SK-N-SH (cell line): ENCODE data around the gene ATM. TPM values are rescaled to one million over a fixed set of nuclear protein-coding genes. Genes with fewer than 3 reads are reported as not detected.

ENCODE experiments used
- CTCF ChIA-PET: fragments of 300-600, 350-600 bp; formaldehyde crosslinking; extraction: SDS; loops from one replicate; lab custom pipeline; 2021; lab: Yijun Ruan, JAX
- POLR2A ChIA-PET: fragments of 350-600 bp; sonication (Branson Sonifier 250); formaldehyde crosslinking; extraction: SDS; loops from one replicate; lab custom pipeline; 2020; ENCODE audit warnings: antibody characterized with exemption, inconsistent platforms; lab: Yijun Ruan, JAX
- DNase-seq: peaks from one replicate; pipeline ENCODE4 v3.0.0; 2012
- H2AFZ ChIP-seq: fragments of 200-600 bp; sonication (generic); 2 replicates; pipeline ENCODE4 v1.8.1; 2016; ENCODE audit warnings: antibody characterized with exemption, mild to moderate bottlenecking, low read depth
- H3F3A ChIP-seq: fragments of 200-600 bp; sonication (generic); replicated peaks from 2 replicates; pipeline ENCODE3; 2016; ENCODE audit warnings: antibody characterized with exemption, mild to moderate bottlenecking; ENCODE audit not compliant: insufficient read depth
- H3K27ac ChIP-seq, 2 experiments: fragments of 200-500 bp in 1 of 2; fragments of 200-600 bp in 1 of 2; sonication (Bioruptor generic) in 1 of 2; sonication (generic), shearing (Covaris generic) in 1 of 2; 2 replicates each; pipeline versions ENCODE4 v1.5.1 to v1.6.1; 2014 to 2016; ENCODE audit warnings: low read depth in 2 of 2, inconsistent platforms in 1 of 2, low read length in 1 of 2, mild to moderate bottlenecking in 1 of 2, mixed read lengths in 1 of 2
- H3K27me3 ChIP-seq: fragments of 200-600 bp; sonication (generic), shearing (Covaris generic); 2 replicates; pipeline ENCODE4 v1.6.1; 2016; ENCODE audit warnings: mixed run types; ENCODE audit not compliant: insufficient read depth
- H3K36me3 ChIP-seq, 2 experiments: fragments of 200-500 bp in 1 of 2; fragments of 200-600 bp in 1 of 2; sonication (Bioruptor generic) in 1 of 2; sonication (generic) in 1 of 2; replicated peaks in 1 of 2; 2 replicates each; pipeline versions ENCODE3 to v1.5.1; 2014 to 2016; ENCODE audit warnings: low read length in 1 of 2, mild to moderate bottlenecking in 1 of 2; ENCODE audit not compliant: insufficient read depth in 2 of 2, control insufficient read depth in 1 of 2
- H3K4me1 ChIP-seq, 2 experiments: fragments of 200-500 bp in 1 of 2; fragments of 200-600 bp in 1 of 2; sonication (Bioruptor generic) in 1 of 2; sonication (generic), shearing (Covaris generic) in 1 of 2; 2 replicates each; pipeline versions ENCODE4 v1.5.1 to v1.6.1; 2014 to 2016; ENCODE audit warnings: low read depth in 1 of 2, low read length in 1 of 2, mixed run types in 1 of 2; ENCODE audit not compliant: insufficient read depth in 2 of 2, control insufficient read depth in 1 of 2
- H3K4me2 ChIP-seq: fragments of 200-600 bp; sonication (generic), shearing (Covaris generic); 2 replicates; pipeline ENCODE4 v1.6.1; 2017; ENCODE audit warnings: mixed run types
- H3K4me3 ChIP-seq, 2 experiments: fragments of 200-500 bp in 1 of 2; fragments of 200-600 bp in 1 of 2; sonication (Bioruptor generic) in 1 of 2; sonication (generic), shearing (Covaris generic) in 1 of 2; 2 replicates each; pipeline versions ENCODE4 v1.5.1 to v1.8.1; 2014 to 2016; ENCODE audit warnings: low read depth in 2 of 2, inconsistent platforms in 1 of 2, low read length in 1 of 2, mild to moderate bottlenecking in 1 of 2, mixed read lengths in 1 of 2, moderate library complexity in 1 of 2
- H3K79me2 ChIP-seq: fragments of 200-600 bp; sonication (generic); 2 replicates; pipeline ENCODE4 v1.8.1; 2017; ENCODE audit warnings: mild to moderate bottlenecking; ENCODE audit not compliant: insufficient read depth
- H3K9ac ChIP-seq: fragments of 200-600 bp; sonication (generic); 2 replicates; pipeline ENCODE4 v1.6.1; 2017; ENCODE audit warnings: mixed run types
- H3K9me2 ChIP-seq: fragments of 200-600 bp; sonication (generic); 2 replicates; pipeline ENCODE4 v1.6.1; 2017; ENCODE audit warnings: mixed run types
- H3K9me3 ChIP-seq: fragments of 200-600 bp; sonication (generic); 2 replicates; pipeline ENCODE4 v1.6.1; 2017; ENCODE audit warnings: mixed run types, mild to moderate bottlenecking, moderate library complexity
- H4K20me1 ChIP-seq: fragments of 200-600 bp; sonication (generic); 2 replicates; pipeline ENCODE4 v1.6.1; 2017; ENCODE audit warnings: mild to moderate bottlenecking, mixed run types; ENCODE audit not compliant: insufficient read depth
- EZH2phosphoT487 ChIP-seq: fragments of 200-600 bp; sonication (generic); IDR thresholded peaks from 2 replicates; pipeline ENCODE4 v1.6.1; 2017; ENCODE audit warnings: low read depth, mixed run types, mild to moderate bottlenecking, antibody characterized with exemption, moderate library complexity, borderline replicate concordance
- FOSL2 ChIP-seq: IDR thresholded peaks from 2 replicates; pipeline ENCODE4 v1.4.0; 2012; ENCODE audit warnings: low read depth, mild to moderate bottlenecking, moderate library complexity, borderline replicate concordance
- FOXM1 ChIP-seq: IDR thresholded peaks from 2 replicates; pipeline ENCODE4 v1.4.0; 2012; ENCODE audit warnings: low read depth, mild to moderate bottlenecking
- GATA2 ChIP-seq: sonication (generic); formaldehyde crosslinking; IDR thresholded peaks from 2 replicates; pipeline ENCODE4 v1.5.0; 2020; ENCODE audit warnings: mild to moderate bottlenecking, missing genetic modification reagents
- MEF2A ChIP-seq: IDR thresholded peaks from 2 replicates; pipeline ENCODE4 v1.4.0; 2012; ENCODE audit warnings: low read depth, borderline replicate concordance
- MXI1 ChIP-seq: IDR thresholded peaks from 2 replicates; pipeline ENCODE4 v1.6.1; 2012; ENCODE audit warnings: mild to moderate bottlenecking, low read depth, low read length, improper control_type of control experiment
- RAD21 ChIP-seq: IDR thresholded peaks from 2 replicates; pipeline ENCODE4 v1.6.1; 2012; ENCODE audit warnings: mild to moderate bottlenecking, low read length
- RXRA ChIP-seq: IDR thresholded peaks from 2 replicates; pipeline ENCODE4 v1.4.0; 2012; ENCODE audit warnings: low read depth, mild to moderate bottlenecking, borderline replicate concordance
- TAF1 ChIP-seq: IDR thresholded peaks from 2 replicates; pipeline ENCODE4 v1.6.1; 2012; ENCODE audit warnings: low read depth, mild to moderate bottlenecking, low read length, moderate library complexity, borderline replicate concordance
- TCF12 ChIP-seq: IDR thresholded peaks from 2 replicates; pipeline ENCODE4 v1.4.0; 2012
- YY1 ChIP-seq: IDR thresholded peaks from 2 replicates; pipeline ENCODE4 v1.4.0; 2012; ENCODE audit warnings: low read depth, mild to moderate bottlenecking
- WGBS: methylation state at CpG from one replicate; pipeline ENCODE4 v1.1.6; 2017; ENCODE audit warnings: low lambda C conversion rate; 5-methylcytosine and 5-hydroxymethylcytosine counted together
- polyA plus RNA-seq, 3 experiments: library from polyadenylated mRNA; depleted of rRNA; stranded (reverse); fragments of >200 nt; gene quantifications; 2 replicates each; pipeline ENCODE4 v1.2.3, GENCODE V29; 2012
- TF ChIP-seq, protein P1 (sequence below): fragments of 200-600 bp; sonication (generic); IDR thresholded peaks from 2 replicates; pipeline ENCODE4 v1.6.1; 2017; ENCODE audit warnings: antibody characterized with exemption, mild to moderate bottlenecking, moderate library complexity

The ATM gene
- polyA plus RNA-seq, 1 of the 3 experiments (the other 2 are of a cell fraction), result 14.1 TPM

- Histone ChIP-seq H3K36me3 (peaks cover 11 to 14% of the 10 kb centered on the region in 2 experiments), H3K27ac (no peak overlapping the region), H3K4me2 (no peak overlapping the region), H2AFZ (no peak overlapping the region), H4K20me1 (no peaks in the 10 kb centered on the region), H3K9ac (no peak overlapping the region), H3K4me3 (no peak overlapping the region), H3K79me2 (peaks cover 96% of the 10 kb centered on the region), H3K4me1 (peaks cover 0 to 10% of the 10 kb centered on the region in 2 experiments; a peak in 3 of 4 replicates), H3K9me3 (no peaks in the 10 kb centered on the region), H3K9me2 (no peaks in the 10 kb centered on the region), H3K27me3 (no peaks in the 10 kb centered on the region), H3F3A (no peaks in the 10 kb centered on the region)
- POLR2A ChIA-PET, result no interaction called here
- CTCF ChIA-PET, result no interaction called here
- TF ChIP-seq MXI1, result no peak
- no peak for TF ChIP-seq RXRA
- no peak for TF ChIP-seq YY1
- TF ChIP-seq TAF1, result no peak
- TF ChIP-seq MEF2A, result no peak
- TF ChIP-seq, protein P1, sequence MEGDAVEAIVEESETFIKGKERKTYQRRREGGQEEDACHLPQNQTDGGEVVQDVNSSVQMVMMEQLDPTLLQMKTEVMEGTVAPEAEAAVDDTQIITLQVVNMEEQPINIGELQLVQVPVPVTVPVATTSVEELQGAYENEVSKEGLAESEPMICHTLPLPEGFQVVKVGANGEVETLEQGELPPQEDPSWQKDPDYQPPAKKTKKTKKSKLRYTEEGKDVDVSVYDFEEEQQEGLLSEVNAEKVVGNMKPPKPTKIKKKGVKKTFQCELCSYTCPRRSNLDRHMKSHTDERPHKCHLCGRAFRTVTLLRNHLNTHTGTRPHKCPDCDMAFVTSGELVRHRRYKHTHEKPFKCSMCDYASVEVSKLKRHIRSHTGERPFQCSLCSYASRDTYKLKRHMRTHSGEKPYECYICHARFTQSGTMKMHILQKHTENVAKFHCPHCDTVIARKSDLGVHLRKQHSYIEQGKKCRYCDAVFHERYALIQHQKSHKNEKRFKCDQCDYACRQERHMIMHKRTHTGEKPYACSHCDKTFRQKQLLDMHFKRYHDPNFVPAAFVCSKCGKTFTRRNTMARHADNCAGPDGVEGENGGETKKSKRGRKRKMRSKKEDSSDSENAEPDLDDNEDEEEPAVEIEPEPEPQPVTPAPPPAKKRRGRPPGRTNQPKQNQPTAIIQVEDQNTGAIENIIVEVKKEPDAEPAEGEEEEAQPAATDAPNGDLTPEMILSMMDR, result no peak
- no peak for TF ChIP-seq TCF12
- TF ChIP-seq GATA2 (CRISPR knock-in tag), result no peak
- no peak for TF ChIP-seq FOSL2
- DNase-seq, result no peak
- 86% methylated on average over 4 of the region's 4 CpGs for WGBS
These were observed 5.9 kb upstream of the ATM start for GRCh38 chr11:108216988-108217387.

- Histone ChIP-seq H3K79me2 (peaks cover 83% of the 10 kb centered on the region), H3K27ac (no peak overlapping the region), H3K9ac (no peak overlapping the region), H3K9me3 (no peaks in the 10 kb centered on the region), H3K36me3 (peaks cover 4 to 14% of the 10 kb centered on the region in 2 experiments), H3K9me2 (no peaks in the 10 kb centered on the region), H3F3A (peaks cover 8% of the 10 kb centered on the region), H3K4me1 (peaks cover 0 to 10% of the 10 kb centered on the region in 2 experiments; a peak in 3 of 4 replicates), H3K4me2 (no peak overlapping the region), H4K20me1 (no peaks in the 10 kb centered on the region), H2AFZ (no peak overlapping the region), H3K4me3 (no peak overlapping the region), H3K27me3 (no peaks in the 10 kb centered on the region)
- 69% methylated on average over 2 of the region's 2 CpGs for WGBS
- DNase-seq, result no peak
- ChIA-PET POLR2A (no interaction called here), CTCF (no interaction called here)
- TF ChIP-seq YY1, result no peak
- no peak for TF ChIP-seq TAF1
- no peak for TF ChIP-seq EZH2phosphoT487
- TF ChIP-seq RAD21, result no peak
- TF ChIP-seq FOXM1, result no peak
These were observed 4.4 kb upstream of the ATM start for GRCh38 chr11:108218455-108218854.
